ENCODE data around the gene GDI1.
A peak's percentile ranks its signal among the peaks of the same experiment; 100 is the strongest.
"Not testable (repeated sequence)": the region's sequence is repeated elsewhere in the genome, so short reads cannot be mapped to it uniquely, and the experiment has no call there.

The GDI1 gene

DNA sequence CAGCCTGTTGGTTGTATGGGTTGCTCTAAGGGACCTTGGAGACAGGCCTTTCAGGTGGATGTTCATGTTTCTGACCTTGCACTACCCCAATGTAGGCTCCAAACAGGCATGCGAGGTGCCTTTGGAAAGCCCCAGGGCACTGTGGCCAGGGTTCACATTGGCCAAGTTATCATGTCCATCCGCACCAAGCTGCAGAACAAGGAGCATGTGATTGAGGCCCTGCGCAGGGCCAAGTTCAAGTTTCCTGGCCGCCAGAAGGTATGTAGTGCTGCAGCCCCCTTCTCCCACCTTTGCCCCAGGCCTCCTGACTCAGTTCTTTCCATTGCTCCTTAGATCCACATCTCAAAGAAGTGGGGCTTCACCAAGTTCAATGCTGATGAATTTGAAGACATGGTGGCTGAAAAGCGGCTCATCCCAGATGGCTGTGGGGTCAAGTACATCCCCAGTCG is 36.6 kb upstream of the GDI1 start:
- not testable (repeated sequence) for H3K4me1 ChIP-seq (ENCODE audit: control insufficient read depth, insufficient read depth, low read length); H3K27me3 ChIP-seq (ENCODE audit: control insufficient read depth, insufficient read depth, low read length); H3K4me3 ChIP-seq (ENCODE audit: low read depth, low read length)
- peaks cover 25% of the 10 kb centered on the region for H3K9me3 ChIP-seq (ENCODE audit: control insufficient read depth, insufficient read depth, low read length)
- peak overlapping the region; percentile 96 for H3K27ac ChIP-seq (ENCODE audit: low read depth, low read length)
- 0 out of 2 replicates have a peak overlapping the region, but pooled peaks have one; percentile 96 for H3K9ac ChIP-seq (ENCODE audit: low read depth, low read length)
- H3K36me3 ChIP-seq (ENCODE audit: control insufficient read depth, insufficient read depth, low read length), result peaks cover 20% of the 10 kb centered on the region

DNA sequence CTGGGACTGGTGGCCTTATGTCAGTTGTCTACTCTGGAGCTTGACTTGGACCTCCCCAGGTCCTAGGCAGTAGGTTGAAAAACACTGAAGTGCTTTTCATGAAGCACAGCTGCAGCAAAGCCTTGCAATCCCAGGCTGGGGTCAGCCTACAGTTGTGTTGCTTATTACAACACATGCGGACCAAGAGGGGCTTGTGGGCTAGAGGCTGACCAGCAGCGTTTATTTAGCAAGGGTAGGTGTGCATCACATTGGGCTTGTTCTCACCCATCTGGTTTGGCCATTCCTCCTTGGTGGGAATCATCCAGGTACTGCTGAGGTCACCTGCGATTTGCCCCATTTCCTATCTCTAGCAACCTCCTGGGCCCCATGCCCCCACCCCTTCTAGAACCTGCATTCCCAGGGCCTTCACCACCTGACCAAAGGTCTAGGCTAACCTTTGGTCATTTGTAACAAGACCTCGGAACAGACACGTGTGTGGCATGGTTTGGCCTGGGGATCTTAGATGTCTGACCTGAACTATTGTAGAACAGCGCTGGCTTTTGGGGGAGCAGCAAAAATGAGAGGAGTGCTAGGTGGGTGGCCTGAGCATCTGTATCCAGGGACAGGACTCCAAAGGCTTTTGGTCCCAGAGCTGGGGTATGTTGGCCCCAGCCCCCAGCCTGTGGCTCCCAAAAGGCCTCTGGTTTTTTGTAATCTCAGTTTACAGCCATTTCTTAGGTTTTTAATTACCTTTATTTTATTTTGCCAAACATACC is 35.7 kb upstream of the GDI1 start:
- peak overlapping the region; percentile 96 for H3K27ac ChIP-seq (ENCODE audit: low read depth, low read length)
- H3K4me1 ChIP-seq (ENCODE audit: control insufficient read depth, insufficient read depth, low read length), result no peaks in the 10 kb centered on the region
- H3K36me3 ChIP-seq (ENCODE audit: control insufficient read depth, insufficient read depth, low read length), result peaks cover 20% of the 10 kb centered on the region
- no peaks in the 10 kb centered on the region for H3K27me3 ChIP-seq (ENCODE audit: control insufficient read depth, insufficient read depth, low read length)
- H3K4me3 ChIP-seq (ENCODE audit: low read depth, low read length), result no peak overlapping the region
- peaks cover 25% of the 10 kb centered on the region for H3K9me3 ChIP-seq (ENCODE audit: control insufficient read depth, insufficient read depth, low read length)
- H3K9ac ChIP-seq (ENCODE audit: low read depth, low read length), result no peak overlapping the region

DNA sequence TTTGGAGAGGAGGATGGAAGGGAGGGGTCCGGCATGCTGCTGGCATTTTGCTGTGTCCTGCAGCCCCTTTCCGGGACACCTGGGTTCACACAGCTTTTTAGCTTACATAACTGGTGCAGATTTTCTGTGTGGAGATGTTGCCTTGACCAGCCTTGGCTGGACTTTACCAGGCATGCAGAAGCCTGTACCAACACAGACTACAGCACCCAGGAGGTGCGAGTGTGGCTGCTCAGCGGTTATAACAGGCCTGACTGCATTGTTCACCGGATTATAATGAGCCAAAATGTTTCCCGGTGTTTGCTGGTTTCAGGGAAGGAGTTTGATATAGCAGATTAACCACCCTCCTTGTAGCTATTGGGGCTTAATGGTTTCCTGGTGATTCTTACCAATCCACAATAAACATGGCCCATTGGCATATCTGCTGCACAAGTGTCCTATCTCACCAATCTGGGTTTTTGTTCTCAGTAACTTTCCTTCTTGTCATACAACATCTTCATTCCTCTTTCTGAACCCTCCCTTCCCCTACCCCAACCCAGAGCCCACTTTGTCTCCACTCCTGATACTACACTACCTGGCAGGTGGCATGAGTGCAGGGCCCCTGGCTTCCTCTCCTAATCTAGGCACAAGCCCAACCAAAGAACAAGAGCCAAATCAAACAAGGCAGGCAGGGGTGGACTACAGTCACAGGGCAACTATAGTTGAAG is 34.9 kb upstream of the GDI1 start:
- Histone ChIP-seq H3K9me3 (ENCODE audit: control insufficient read depth, insufficient read depth, low read length) (peaks cover 25% of the 10 kb centered on the region), H3K27ac (ENCODE audit: low read depth, low read length) (peak overlapping the region; percentile 96), H3K4me1 (ENCODE audit: control insufficient read depth, insufficient read depth, low read length) (no peaks in the 10 kb centered on the region), H3K27me3 (ENCODE audit: control insufficient read depth, insufficient read depth, low read length) (no peaks in the 10 kb centered on the region), H3K36me3 (ENCODE audit: control insufficient read depth, insufficient read depth, low read length) (peaks cover 20% of the 10 kb centered on the region), H3K9ac (ENCODE audit: low read depth, low read length) (no peak overlapping the region), H3K4me3 (ENCODE audit: low read depth, low read length) (no peak overlapping the region)

DNA sequence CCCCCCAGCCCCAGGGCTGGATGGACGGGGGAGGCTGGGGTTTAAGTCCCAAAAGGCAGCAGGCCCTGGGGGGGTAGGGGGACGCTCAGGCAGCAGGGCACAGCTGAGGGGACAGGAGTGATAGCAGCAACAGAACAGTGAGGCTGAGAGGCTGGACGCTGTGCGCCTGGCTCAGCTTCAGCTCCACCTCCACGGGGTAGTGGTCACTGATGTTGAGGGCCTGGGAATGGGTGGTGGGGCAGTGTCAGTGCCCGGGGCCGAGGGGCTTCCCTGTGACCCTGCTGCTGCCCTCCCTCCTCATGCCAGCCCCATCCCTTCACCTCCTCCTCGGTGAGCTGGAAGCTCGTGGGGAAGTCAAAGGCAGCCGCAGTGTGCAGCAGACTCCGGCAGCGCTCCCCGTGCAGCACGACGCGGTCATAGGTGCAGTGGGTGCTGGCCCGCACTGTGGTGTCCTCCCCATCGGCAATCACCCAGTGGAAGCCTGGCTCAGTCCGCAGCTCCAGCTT is 34.3 kb upstream of the GDI1 start:
- Histone ChIP-seq H3K9ac (ENCODE audit: low read depth, low read length) (no peak overlapping the region), H3K27ac (ENCODE audit: low read depth, low read length) (no peak overlapping the region)

DNA sequence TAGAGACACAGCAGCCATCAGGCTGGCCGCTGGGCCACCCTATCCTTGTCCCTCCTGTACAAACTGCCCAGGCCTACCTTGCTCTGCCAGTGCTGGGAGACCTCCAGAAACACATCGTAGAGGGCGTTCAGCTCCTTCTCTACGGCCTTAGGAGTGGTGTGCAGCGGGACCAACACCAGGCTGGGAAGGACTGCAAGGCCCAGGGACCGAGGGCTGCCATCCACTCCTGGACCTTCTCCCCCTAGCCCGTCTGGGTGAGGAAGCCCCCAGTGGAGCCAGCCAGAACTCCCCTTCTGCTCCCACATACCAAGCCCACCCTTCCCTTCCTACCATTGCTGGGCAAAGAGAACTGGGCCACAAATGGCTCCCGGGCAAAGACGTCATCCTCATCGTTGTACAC is 33.8 kb upstream of the GDI1 start:
- no peak overlapping the region for H3K27ac ChIP-seq (ENCODE audit: low read depth, low read length)

More for the DNA sequence above, 34.3 kb upstream of the GDI1 start:
- Histone ChIP-seq H3K36me3 (ENCODE audit: control insufficient read depth, insufficient read depth, low read length) (peaks cover 20% of the 10 kb centered on the region), H3K4me1 (ENCODE audit: control insufficient read depth, insufficient read depth, low read length) (no peaks in the 10 kb centered on the region), H3K9me3 (ENCODE audit: control insufficient read depth, insufficient read depth, low read length) (peaks cover 25% of the 10 kb centered on the region), H3K4me3 (ENCODE audit: low read depth, low read length) (no peak overlapping the region), H3K27me3 (ENCODE audit: control insufficient read depth, insufficient read depth, low read length) (no peaks in the 10 kb centered on the region)

DNA sequence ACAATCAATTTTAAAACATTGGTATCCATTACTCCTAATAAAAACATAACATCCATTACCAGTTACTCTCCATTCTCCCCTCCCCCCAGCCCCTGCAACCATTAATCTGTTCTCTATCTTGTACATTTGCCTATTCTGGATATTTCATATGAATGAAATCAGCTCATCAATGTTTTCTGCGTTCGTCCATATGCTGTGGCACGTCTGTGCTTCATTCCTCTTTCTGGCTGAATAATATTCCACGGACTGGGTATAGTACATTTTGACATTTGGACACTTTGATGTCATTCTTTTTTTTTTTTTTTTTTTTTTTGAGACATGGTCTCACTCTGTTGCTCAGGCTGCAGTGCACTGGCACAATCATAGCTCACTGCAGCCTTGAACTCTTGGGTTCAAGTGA is 33.1 kb upstream of the GDI1 start:
- Histone ChIP-seq H3K27ac (ENCODE audit: low read depth, low read length) (no peak overlapping the region), H3K4me1 (ENCODE audit: control insufficient read depth, insufficient read depth, low read length) (no peaks in the 10 kb centered on the region), H3K27me3 (ENCODE audit: control insufficient read depth, insufficient read depth, low read length) (no peaks in the 10 kb centered on the region), H3K4me3 (ENCODE audit: low read depth, low read length) (no peak overlapping the region), H3K9me3 (ENCODE audit: control insufficient read depth, insufficient read depth, low read length) (peaks cover 31% of the 10 kb centered on the region), H3K9ac (ENCODE audit: low read depth, low read length) (no peak overlapping the region), H3K36me3 (ENCODE audit: control insufficient read depth, insufficient read depth, low read length) (peaks cover 19% of the 10 kb centered on the region)

More for the DNA sequence above, 33.8 kb upstream of the GDI1 start:
- Histone ChIP-seq H3K4me1 (ENCODE audit: control insufficient read depth, insufficient read depth, low read length) (no peaks in the 10 kb centered on the region), H3K4me3 (ENCODE audit: low read depth, low read length) (no peak overlapping the region), H3K36me3 (ENCODE audit: control insufficient read depth, insufficient read depth, low read length) (peaks cover 20% of the 10 kb centered on the region), H3K9ac (ENCODE audit: low read depth, low read length) (no peak overlapping the region), H3K27me3 (ENCODE audit: control insufficient read depth, insufficient read depth, low read length) (no peaks in the 10 kb centered on the region), H3K9me3 (ENCODE audit: control insufficient read depth, insufficient read depth, low read length) (peaks cover 26% of the 10 kb centered on the region)

DNA sequence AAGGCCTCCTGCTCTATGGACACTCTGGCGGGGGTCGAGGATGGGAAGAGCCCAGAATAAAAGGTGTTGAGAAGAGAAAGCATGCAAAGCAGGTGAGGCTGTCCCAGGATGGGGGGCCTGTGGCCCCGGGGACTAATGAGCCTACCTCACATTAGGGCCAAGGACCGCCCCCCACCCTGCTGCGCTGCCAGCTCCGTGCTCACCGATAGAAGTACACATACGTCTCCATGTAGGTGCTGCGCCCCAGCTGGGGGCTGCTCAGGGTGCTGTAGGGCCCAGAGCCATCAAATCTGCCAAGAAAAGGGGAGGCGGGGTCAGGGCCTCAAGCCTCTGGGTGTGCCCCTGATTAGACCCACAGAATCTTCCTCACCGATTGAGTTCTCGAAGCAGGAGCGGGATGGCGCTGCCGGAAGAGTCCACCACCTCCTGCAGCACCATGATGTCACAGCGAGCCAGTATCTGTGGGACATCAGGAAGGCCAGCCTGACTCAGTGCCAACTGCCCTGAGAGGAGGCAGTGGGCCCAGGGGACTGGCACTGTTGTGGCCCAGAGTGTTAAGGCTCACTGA is 32.2 kb upstream of the GDI1 start:
- H3K9me3 ChIP-seq (ENCODE audit: control insufficient read depth, insufficient read depth, low read length), result peaks cover 24% of the 10 kb centered on the region
- H3K4me1 ChIP-seq (ENCODE audit: control insufficient read depth, insufficient read depth, low read length), result no peaks in the 10 kb centered on the region
- H3K36me3 ChIP-seq (ENCODE audit: control insufficient read depth, insufficient read depth, low read length), result peaks cover 10% of the 10 kb centered on the region
- H3K9ac ChIP-seq (ENCODE audit: low read depth, low read length), result no peak overlapping the region
- H3K27ac ChIP-seq (ENCODE audit: low read depth, low read length), result no peak overlapping the region
- H3K4me3 ChIP-seq (ENCODE audit: low read depth, low read length), result no peak overlapping the region
- no peaks in the 10 kb centered on the region for H3K27me3 ChIP-seq (ENCODE audit: control insufficient read depth, insufficient read depth, low read length)

DNA sequence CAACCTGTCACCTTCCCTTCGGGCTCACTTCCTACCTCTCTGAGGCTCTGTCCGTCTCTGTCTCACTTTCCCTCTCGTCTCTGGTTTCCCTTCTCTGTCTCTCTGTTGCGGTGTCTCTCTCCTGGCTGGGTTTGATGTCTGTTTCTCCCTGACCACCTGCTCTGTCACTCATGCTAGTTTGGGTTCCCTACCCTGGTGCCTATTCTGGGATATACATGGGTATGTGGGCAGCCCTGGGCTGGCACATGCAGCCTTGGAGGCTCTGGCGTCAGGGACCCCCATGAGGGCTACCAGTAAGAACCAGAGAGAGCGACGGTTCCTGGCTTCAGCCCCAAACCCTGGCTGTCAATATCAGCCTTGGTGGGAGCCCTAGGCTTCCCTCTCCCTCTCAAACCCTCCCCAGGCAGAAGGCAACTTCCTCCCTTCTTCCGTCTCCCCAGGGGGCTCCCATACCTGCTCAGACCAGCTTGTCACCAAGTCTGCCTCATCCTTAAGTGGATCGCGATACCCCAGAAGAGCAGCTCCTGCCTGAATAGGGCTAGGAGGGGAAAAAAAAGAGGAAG is 28.2 kb upstream of the GDI1 start:
- Histone ChIP-seq H3K27ac (ENCODE audit: low read depth, low read length) (peak overlapping the region; percentile 69), H3K27me3 (ENCODE audit: control insufficient read depth, insufficient read depth, low read length) (no peaks in the 10 kb centered on the region), H3K36me3 (ENCODE audit: control insufficient read depth, insufficient read depth, low read length) (peaks cover 4% of the 10 kb centered on the region; the same call in 1 of the 2 replicates), H3K4me1 (ENCODE audit: control insufficient read depth, insufficient read depth, low read length) (no peaks in the 10 kb centered on the region), H3K9ac (ENCODE audit: low read depth, low read length) (no peak overlapping the region), H3K9me3 (ENCODE audit: control insufficient read depth, insufficient read depth, low read length) (peaks cover 32% of the 10 kb centered on the region), H3K4me3 (ENCODE audit: low read depth, low read length) (peak overlapping the region; percentile 42; the same call in 1 of the 2 replicates)

DNA sequence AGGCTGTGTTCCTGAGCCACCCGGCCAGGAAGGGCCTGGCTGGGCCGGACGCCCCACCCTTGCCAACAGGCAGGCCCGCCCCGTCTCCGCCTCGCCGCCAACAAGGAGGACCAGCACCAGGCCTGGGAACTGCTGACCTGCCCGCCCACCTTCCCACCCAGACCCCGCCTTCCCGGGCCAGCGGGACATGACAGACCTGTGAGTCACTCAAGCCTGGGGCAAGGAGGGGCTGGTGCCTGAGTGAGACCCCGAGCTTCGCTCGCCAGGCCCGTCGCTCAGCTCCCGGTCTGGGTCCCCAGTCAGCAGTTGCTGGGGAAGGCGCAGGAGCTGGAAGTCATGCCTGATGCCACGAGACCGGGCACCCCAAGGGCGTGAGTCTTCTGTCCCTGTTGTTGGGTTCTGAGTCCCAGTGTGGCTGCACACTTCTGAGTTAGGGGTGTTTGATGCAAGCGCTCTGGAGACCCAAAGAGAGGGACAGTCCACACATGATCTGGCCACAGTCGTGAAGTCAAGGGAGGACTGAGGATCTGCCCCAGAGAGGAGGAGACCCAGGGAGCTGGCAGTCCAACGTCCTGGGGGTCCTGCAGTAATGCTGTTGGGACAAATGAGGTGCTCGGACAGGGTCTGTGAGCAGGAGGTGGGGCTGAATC is 27.6 kb upstream of the GDI1 start, which contains the start of gene DNASE1L1:
DNASE1L1 (minus strand) TSS at position 33 of the 650 bp plus-strand sequence. CDS start 3,686 bp downstream, outside the sequence.
- Histone ChIP-seq H3K9ac (ENCODE audit: low read depth, low read length) (no peak within 1 kb of the TSS), H3K27ac (ENCODE audit: low read depth, low read length) (peak within 1 kb of the TSS; percentile 75), H3K27me3 (ENCODE audit: control insufficient read depth, insufficient read depth, low read length) (no peaks in the 10 kb centered on the region), H3K4me3 (ENCODE audit: low read depth, low read length) (peak within 1 kb of the TSS; percentile 46; the same call in 1 of the 2 replicates), H3K4me1 (ENCODE audit: control insufficient read depth, insufficient read depth, low read length) (no peaks in the 10 kb centered on the region), H3K36me3 (ENCODE audit: control insufficient read depth, insufficient read depth, low read length) (peaks cover 8% of the 10 kb centered on the region; the same call in 1 of the 2 replicates), H3K9me3 (ENCODE audit: control insufficient read depth, insufficient read depth, low read length) (peaks cover 32% of the 10 kb centered on the region)

DNA sequence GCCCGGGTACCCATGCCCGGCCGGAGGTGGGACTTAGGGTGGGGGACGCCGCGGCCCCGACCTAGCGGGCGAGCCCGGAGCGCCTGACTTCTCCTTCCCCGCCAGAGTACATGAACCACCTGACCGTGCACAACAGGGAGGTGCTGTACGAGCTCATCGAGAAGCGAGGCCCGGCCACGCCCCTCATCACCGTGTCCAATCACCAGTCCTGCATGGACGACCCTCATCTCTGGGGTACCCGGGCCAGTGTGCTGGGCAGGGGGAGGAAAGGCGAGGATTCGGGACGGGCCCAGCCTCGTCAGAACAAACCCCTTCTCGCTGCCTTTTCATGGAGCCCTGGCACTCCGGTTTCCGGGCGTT is 25.0 kb upstream of the GDI1 start:
- Histone ChIP-seq H3K4me3 (ENCODE audit: low read depth, low read length) (peak overlapping the region; percentile 72), H3K27ac (ENCODE audit: low read depth, low read length) (peak overlapping the region; percentile 78), H3K27me3 (ENCODE audit: control insufficient read depth, insufficient read depth, low read length) (no peaks in the 10 kb centered on the region), H3K9ac (ENCODE audit: low read depth, low read length) (peak overlapping the region; percentile 46; the same call in 1 of the 2 replicates), H3K36me3 (ENCODE audit: control insufficient read depth, insufficient read depth, low read length) (peaks cover 8% of the 10 kb centered on the region; the same call in 1 of the 2 replicates), H3K4me1 (ENCODE audit: control insufficient read depth, insufficient read depth, low read length) (no peaks in the 10 kb centered on the region), H3K9me3 (ENCODE audit: control insufficient read depth, insufficient read depth, low read length) (peaks cover 30% of the 10 kb centered on the region)

Data from HUES48 (cell line).